CD4-positive, alpha-beta T cell treated with Interleukin-2 at 100 ng/mL for 4 hours (primary cell): ENCODE results near the gene ANKZF1.

Experiments used
- DNase-seq: peaks from one replicate; pipeline ENCODE4 v3.0.0-alpha.2; 2020; ENCODE audit warnings: low spot score

ANKZF1 gene

DNA sequence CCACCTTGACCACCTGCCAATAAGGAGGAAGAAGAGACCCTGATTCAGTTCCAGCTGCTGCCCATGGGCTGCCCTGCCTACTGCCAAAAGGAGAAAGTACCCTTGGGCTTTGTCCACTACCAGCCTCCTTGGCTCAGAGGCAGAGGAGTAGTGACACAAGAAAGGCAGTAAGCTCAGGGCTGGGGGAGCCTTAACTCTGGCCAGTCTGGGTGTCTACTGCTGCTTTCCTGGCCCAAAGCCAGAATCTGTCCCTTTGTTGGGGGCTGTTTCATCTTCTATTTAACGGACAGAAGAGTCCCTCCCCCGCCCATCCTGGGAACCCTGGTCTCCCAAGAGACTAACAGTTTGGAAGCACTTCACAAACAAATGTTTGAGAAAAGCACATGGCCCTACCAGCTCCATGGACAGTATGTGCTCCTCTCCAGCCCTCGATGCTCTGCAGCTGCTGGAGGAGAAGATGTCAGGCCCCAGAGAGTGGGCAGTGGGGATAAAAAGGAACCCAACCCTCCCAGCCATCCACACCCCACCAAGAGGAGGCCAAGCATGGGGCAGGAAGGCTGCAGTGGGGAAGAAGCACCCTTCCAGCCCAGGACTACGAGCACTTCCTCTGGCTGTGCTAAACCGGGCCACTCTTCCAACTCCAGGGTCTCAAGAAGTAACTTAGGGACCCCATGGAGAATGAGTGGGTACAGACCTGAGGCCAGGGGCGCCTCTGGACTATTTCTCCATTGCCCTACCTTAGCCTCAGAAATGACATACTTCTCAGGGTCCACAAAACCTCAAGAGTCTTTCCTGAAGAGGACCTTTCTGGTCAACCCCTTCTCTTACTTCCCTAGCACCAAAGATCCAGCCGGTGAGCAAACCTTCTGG, 1.3 kb upstream of the ANKZF1 start:
- no peak for DNase-seq

GRCh38 chr2:219228911-219229304, 698 bp upstream of the ANKZF1 start:
- no peak for DNase-seq

DNA sequence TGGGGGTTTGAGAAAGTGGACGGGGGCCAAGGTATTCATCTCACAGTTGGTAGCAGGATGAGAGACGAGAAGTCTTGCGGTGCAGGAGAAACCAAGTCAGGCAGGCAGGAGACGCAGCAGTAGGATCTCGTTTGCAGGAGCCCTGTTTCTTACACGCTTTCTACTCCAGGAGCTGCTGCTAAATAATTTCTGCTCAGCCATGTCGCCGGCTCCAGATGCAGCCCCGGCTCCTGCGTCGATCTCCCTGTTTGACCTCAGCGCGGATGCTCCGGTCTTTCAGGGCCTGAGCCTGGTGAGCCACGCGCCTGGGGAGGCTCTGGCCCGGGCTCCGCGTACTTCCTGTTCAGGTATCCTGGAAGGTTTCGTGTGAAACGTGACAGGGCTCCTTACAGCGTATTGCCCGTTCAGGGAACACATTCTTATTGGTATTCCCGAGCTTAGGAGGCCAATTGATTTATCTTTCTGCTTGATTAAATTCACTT, 494 bp downstream of the ANKZF1 start:
- no peak for DNase-seq

DNA sequence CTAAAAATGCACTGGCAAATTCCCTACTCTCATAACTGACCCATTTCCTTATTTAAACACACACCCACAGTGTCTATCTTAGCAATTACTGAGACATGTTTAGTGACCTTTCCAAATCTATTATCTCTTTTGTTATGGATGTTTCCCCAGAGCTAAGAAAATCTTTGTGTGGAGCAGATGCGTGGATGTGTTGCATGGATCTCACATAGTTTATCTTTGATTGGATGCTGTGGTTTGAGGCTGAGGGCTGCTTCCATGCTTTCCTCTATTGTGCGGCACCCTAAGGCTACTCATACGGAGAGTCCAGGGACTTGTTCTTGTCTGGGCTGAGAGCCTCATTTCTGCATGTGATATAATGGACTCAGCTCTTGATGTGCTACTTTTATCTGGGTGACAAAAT, 4.7 kb downstream of the ANKZF1 start:
- DNase-seq, result no peak

GRCh38 chr2:219243291-219243761, 13.7 kb downstream of the ANKZF1 start:
- no peak for DNase-seq

DNA sequence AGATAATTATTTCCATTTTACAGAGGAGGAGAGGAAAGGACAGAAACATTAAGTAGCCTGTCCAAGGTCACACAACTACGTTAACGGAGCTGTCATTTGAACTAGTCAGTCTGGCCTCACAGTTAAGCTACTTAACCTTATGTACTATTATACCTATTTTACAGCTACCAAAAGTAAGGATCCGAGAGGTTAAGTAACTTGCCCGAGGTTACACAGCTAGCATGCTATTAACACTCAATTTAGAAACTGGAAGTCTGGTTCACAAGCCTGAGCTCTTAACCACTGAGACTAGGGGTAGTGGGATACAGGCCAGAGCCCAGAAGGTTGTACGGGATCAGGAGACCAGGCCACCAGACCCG, 15.2 kb downstream of the ANKZF1 start:
- DNase-seq, result no peak

GRCh38 chr2:219245148-219245898, 15.7 kb downstream of the ANKZF1 start, which contains the start of the genes GLB1L and STK16:
TSS of gene GLB1L (minus strand) at chr2:219245444. CDS start at chr2:219243573, 1,871 bp downstream.
TSS of gene STK16 (plus strand) at chr2:219245479. CDS start at chr2:219246000, 521 bp downstream.
- DNase-seq, result peak; percentile 87

GRCh38 chr2:219245899-219246230, 16.3 kb downstream of the ANKZF1 start:
- DNase-seq, result no peak

DNA sequence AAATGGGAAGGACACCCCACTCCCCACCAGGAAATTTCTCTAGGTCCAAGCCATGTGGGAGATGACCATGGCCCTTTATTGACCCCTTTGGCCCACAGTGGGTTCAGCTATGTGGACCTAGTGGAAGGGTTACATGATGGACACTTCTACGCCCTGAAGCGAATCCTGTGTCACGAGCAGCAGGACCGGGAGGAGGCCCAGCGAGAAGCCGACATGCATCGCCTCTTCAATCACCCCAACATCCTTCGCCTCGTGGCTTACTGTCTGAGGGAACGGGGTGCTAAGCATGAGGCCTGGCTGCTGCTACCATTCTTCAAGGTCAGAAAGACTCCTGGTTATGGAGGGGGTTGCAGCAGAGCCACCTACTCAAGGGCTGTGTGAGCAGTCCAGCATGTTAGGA, 17.0 kb downstream of the ANKZF1 start:
- DNase-seq, result no peak

DNA sequence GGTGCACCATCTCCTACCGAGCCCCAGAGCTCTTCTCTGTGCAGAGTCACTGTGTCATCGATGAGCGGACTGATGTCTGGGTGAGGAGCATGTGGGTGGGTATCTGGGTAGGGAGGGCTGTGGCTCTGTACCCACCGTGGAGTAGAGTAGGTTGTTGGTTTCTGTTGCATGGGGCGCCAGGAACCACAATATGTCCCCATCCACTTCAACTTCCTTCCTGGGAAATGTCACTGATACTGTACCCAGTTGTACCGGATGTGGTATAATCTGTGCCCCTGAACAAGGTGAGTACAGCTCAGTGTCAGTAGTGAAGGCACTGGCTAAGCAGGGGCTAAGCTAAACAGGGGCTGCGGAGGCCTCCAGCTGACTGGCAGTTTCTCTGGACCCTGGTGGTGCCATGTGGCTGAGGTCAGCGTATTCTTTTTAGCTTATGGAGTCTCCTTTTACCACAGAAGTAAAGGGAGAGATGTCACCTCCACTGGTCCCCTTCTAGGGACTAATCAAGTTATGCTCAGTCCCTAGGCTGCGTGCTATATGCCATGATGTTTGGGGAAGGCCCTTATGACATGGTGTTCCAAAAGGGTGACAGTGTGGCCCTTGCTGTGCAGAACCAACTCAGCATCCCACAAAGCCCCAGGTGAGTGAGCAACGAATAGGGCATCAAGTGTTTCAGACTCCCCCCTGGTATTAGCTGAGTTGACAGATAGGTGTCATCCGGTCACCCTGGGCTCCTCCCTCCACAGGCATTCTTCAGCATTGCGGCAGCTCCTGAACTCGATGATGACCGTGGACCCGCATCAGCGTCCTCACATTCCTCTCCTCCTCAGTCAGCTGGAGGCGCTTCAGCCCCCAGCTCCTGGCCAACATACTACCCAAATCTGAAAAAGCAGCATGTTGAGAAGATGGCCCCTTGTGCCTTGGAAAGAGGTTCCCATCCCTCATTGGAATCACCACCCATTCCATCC, 18.4 kb downstream of the ANKZF1 start:
- peak; percentile 82 for DNase-seq

DNA sequence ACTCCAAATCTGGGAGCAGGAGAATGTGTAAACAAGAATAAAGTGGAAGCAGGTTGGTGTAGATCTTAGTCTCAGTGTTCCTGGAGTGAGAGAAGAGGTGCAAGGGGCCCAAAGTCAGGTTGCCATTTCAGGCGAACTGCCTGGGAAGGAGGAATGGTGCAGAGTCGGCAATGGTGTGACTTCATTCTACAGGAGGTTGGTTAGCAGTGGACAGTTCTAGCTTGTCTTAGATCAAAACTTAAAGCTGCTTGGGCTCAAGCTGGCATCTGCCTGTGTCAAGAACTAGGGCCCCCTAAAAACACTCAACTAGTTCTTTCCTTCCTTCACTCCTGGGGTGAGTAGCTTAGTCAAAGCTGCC, 19.2 kb downstream of the ANKZF1 start:
- no peak for DNase-seq

- peak; percentile 55 for DNase-seq
These were observed 19.8 kb downstream of the ANKZF1 start for GRCh38 chr2:219249203-219249980.

DNA sequence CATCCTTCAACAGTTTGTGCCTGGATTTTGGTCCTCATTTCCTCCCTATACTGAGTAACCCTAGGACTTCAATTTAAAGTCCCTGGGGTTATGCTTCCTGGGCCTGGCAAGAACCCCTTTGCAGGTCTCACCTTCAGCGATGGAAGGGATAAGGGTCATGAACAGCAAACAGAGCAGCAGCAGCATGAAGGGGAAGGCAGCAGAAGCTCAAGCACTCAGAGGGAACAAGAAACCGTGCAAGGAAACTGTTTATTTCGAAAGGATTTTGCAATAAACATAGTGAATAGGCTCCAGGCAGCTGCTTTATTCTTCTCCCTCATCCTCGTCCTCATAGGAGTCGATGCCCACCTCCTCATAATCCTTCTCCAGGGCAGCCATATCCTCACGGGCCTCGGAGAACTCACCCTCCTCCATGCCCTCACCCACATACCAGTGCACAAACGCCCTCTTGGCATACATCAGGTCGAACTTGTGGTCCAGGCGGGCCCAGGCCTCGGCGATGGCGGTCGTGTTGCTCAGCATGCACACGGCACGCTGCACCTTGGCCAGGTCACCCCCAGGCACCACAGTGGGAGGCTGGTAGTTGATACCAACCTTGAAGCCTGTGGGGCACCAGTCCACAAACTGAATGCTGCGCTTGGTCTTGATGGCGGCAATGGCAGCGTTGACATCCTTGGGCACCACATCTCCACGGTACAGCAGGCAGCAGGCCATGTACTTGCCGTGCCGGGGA, 20.6 kb downstream of the ANKZF1 start:
- DNase-seq, result no peak

DNA sequence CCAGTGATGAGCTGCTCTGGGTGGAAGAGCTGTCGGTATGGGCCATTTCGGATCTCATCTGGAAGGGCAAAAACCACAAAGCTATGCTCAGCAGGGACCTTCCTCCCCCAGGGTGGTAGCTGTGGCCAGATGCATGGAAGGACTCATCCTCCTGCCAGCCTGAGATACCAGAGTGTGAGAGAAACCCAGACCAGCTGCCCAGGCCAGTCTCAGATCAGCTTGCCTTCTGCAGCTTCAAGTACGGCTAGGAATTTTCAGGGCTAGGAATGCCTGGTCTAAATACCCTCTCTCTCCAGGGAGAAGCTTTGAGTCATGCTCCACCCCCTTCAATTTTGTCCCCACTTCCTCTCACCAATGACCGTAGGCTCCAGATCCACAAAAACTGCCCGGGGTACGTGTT, 22.1 kb downstream of the ANKZF1 start:
- no peak for DNase-seq

GRCh38 chr2:219252084-219252483, 22.5 kb downstream of the ANKZF1 start:
- peak; percentile 56 for DNase-seq

DNA sequence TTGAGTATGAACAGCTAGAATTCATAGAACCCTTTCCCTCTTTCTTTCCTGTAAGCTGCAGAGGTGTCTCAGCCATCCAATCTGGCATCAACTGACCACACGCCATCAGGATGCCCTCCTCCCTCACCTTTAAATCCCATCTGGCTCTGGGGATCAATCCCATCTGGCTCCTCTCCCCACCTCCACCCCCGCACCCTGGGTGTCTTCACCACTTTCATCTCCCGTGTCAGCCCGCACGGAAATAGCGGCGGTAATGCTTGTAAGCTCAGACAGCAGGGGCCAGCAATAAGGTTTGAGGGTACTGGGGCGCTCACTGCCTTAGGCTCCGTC, 22.9 kb downstream of the ANKZF1 start:
- no peak for DNase-seq

DNA sequence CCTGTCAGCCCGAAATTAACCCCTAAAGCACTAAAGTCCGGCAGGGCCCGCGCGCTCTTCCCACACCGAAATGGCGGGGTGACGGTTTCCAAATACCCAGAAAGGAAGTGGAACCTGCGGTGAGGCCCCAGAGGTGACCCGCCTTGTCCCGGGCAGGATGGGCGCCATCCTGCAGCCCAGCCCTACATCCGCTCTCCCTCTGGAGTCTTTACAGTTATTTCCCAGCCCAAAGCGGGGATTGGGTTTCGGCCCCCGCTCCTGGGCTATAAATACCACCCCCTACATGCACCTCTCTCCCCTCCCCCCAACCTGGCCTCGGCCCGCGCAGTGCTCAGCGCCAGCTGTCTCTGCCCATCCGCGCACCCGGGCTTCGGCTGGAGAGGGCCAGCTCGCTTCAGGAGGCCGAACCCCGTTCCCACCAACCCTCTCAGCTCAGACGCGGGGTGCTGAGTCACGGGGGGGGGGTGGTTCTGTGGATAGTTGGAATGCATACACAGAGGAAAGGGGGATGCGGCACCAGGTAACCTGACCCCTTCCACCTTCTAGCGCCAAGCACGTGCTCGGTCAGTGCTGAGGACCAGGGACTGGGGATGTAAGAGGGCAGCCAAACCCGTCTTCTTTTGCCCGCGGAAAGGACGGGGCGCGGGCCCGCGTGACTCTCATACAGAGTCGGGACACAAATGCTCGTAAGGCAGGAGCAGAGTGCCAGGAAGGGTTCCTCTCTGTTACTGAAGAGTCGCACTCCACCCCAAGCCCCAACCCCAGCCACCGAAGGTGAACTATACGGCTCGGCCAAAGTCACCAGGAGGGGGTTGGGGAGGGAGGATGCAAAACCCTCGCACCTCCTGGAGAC, 23.5 kb downstream of the ANKZF1 start, which contains the start of gene TUBA4B:
Gene TUBA4B (plus strand): TSS at position 344 of the 853 bp plus-strand sequence. CDS start 165 bp downstream, at position 509.
- DNase-seq, result peak; percentile 41

- DNase-seq, result peak; percentile 89
These were observed 24.4 kb downstream of the ANKZF1 start, which contains the start of gene TUBA4A for GRCh38 chr2:219253753-219254589. TSS of gene TUBA4A (minus strand) at chr2:219253918. CDS start at chr2:219253858, 60 bp downstream.
